Ascending aorta (tissue), 2 donors: Measurements from ENCODE around the gene KANK3. TPM values are rescaled to one million over a fixed set of nuclear protein-coding genes. Genes with fewer than 3 reads are reported as not detected.
A peak's percentile ranks its signal among the peaks of the same experiment; 100 is the strongest.
"Not testable (repeated sequence)": the region's sequence is repeated elsewhere in the genome, so short reads cannot be mapped to it uniquely, and the experiment has no call there.

ENCODE experiments used
- DNase-seq, 2 donors: peaks; one replicate each; pipeline ENCODE4 v3.0.0-alpha.2; 2019; ENCODE audit warnings: low spot score in 2 of 2
- H3K27ac ChIP-seq, 2 donors: fragments of 200-600 bp; sonication (generic); one replicate each; pipeline ENCODE4 v1.5.1; 2016 to 2017; ENCODE audit warnings: mild to moderate bottlenecking in 1 of 2
- H3K27me3 ChIP-seq: fragments of 200-600 bp; sonication (generic); one replicate; pipeline ENCODE4 v1.5.1; 2017
- H3K36me3 ChIP-seq, 2 donors: fragments of 200-600 bp; sonication (generic); one replicate each; pipeline ENCODE4 v1.5.1; 2016
- H3K4me1 ChIP-seq, 2 donors: fragments of 200-600 bp; sonication (generic); one replicate each; pipeline ENCODE4 v1.5.1; 2016 to 2017; ENCODE audit warnings: mild to moderate bottlenecking in 1 of 2
- H3K4me3 ChIP-seq, 2 donors: fragments of 200-600 bp; sonication (generic); one replicate each; pipeline ENCODE4 v1.5.1; 2016 to 2017; ENCODE audit warnings: mild to moderate bottlenecking in 1 of 2
- H3K9me3 ChIP-seq, 2 donors: fragments of 200-600 bp; sonication (generic); one replicate each; pipeline ENCODE4 v1.5.1; 2016
- CTCF ChIP-seq, 3 experiments: fragments of 200-600 bp in 2 of 3; fragments of 450-650 bp in 1 of 3; sonication (generic) in 2 of 3; IDR thresholded peaks; one replicate each; pipeline ENCODE4 v1.5.1; 2016 to 2019; ENCODE audit warnings: antibody characterized with exemption in 3 of 3, mild to moderate bottlenecking in 1 of 3, moderate library complexity in 1 of 3
- intact Hi-C: fragments of 100-400 bp; cut with DNase I; formaldehyde crosslinking; loops from one replicate; pipeline ENCODE4 v1.15.1; 2023
- total RNA-seq: library from RNA; depleted of rRNA; stranded (reverse); fragments of >200 nt; gene quantifications from one replicate; pipeline ENCODE4 v1.1.0, GENCODE V29; 2016

KANK3 gene
- total RNA-seq, 1 donor from 2014 or later, result 47.4 TPM

DNA sequence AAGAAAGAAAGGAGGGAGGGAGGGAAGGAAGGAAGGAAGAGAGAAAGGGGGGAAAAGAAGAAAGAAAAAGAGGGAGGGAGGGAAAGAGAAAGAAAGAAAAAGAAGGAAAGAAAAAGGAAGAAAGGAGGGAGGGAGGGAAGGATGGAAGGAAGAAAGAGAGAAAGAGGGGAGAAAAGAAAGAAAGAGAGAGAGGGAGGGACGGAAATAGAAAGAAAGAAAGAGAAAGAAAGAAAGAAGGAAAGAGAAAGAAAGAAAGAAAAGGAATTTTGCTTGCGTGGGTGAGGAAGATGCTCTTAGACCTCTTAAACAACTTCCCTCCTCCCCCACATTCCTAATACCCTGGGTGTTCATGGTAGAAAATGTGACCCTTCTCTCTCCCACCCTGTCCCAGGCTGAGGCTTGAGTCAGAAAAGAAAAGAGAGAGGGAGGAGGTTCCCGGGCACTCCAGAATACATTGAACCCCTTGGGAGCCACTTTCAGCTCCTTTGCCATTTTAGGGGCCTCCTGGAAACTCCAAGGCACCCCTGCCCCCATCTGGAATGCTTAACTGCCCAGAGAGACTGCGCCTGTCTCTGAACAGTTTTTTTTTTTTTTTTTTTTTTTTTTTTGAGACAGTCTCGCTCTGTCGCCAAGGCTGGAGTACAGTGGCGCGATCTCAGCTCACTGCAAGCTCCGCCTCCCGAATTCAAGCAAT, 9.2 kb upstream of the KANK3 start:
- DNase-seq, result no peak
- intact Hi-C loops, result loop anchor here (10.0 kb wide), 1 partner anchor 233 kb away; no protein-coding TSS in a partner anchor
- Histone ChIP-seq H3K27ac (peak overlapping the region; percentile 34 to 56), H3K4me3 (peak overlapping the region in 1 of 2 donors; percentile 51), H3K27me3 (no peaks in the 10 kb centered on the region), H3K9me3 (no peaks in the 10 kb centered on the region), H3K36me3 (no peaks in the 10 kb centered on the region), H3K4me1 (peaks cover 0 to 20% of the 10 kb centered on the region in 2 donors)
- no peak for TF ChIP-seq CTCF (IDR thresholded peaks at IDR 0.05)

DNA sequence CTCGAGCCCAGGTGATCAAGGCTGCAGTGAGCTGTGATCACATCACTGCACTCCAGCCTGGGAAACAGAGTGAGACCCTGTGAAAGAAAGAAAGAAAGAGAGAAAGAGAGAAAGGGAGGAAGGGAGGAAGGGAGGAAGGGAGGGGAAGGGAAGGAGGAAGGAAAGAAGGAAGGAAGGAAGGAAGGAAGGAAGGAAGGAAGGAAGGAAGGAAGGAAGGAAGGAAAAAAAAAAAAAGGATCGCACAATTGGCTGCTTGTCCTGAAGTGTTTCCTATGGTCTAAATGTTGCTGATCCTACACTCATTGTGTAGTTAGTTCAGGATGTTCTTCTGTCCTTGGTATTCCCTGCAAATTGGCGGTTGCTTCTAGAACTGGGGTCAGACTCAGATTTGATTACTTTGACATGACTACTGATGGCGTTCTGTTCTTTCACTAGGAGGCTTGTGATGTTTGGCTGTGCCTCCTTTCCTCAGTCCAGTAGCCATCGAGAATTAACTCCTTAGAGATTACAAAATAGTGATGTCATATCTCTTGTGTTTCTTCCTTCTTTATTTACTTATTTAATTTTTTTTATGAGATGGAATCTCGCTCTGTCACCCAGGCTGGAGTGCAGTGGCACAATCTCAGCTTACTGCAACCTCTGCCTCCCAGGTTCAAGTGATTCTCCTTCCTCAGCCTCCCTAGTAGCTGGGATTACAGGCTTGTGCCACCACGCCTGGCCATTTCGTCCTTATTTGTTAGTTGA, 6.7 kb upstream of the KANK3 start:
- intact Hi-C loops, result loop anchor here (10.0 kb wide), 1 partner anchor 235 kb away; no protein-coding TSS in a partner anchor
- not testable (repeated sequence) for H3K36me3 ChIP-seq, H3K27me3 ChIP-seq, DNase-seq, H3K27ac ChIP-seq, H3K4me3 ChIP-seq, H3K9me3 ChIP-seq
- peaks cover 0 to 19% of the 10 kb centered on the region in 2 donors for H3K4me1 ChIP-seq

GRCh38 chr19:8343483-8343844, 402 bp upstream of the KANK3 start:
- DNase-seq, result no peak
- peak overlapping the region; percentile 57 to 61 for H3K4me3 ChIP-seq
- H3K27me3 ChIP-seq, result peaks cover 13% of the 10 kb centered on the region
- H3K4me1 ChIP-seq, result peaks cover 0 to 3% of the 10 kb centered on the region in 2 donors
- intact Hi-C loops, result no loop called here
- no peak for TF ChIP-seq CTCF (IDR thresholded peaks at IDR 0.05)
- H3K27ac ChIP-seq, result no peak overlapping the region
- no peaks in the 10 kb centered on the region for H3K36me3 ChIP-seq
- no peaks in the 10 kb centered on the region for H3K9me3 ChIP-seq

DNA sequence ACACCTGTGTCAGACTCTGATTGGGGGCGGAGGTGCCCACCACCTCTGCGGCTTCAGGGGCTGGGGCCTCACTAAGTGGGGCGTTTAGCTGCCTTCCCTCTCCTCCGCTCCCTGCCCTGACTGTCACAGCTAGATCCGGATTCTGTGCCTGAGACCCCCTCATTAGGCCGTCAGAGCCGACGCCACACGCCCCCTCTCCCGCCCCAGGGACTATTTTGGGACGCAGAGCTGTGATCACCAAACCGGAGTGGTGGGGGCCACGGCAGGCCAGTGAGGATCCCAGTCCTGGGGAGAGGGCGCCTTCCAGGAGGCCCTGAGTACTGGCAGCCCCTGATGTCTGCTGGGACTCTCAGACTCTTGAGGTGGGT, 762 bp downstream of the KANK3 start:
- no peak for DNase-seq
- intact Hi-C loops, result no loop called here
- no peaks in the 10 kb centered on the region for H3K9me3 ChIP-seq
- peaks cover 13% of the 10 kb centered on the region for H3K27me3 ChIP-seq
- TF ChIP-seq CTCF (IDR thresholded peaks at IDR 0.05), result no peak
- H3K4me1 ChIP-seq, result peaks cover 0 to 3% of the 10 kb centered on the region in 2 donors
- peak overlapping the region; percentile 57 to 61 for H3K4me3 ChIP-seq
- H3K36me3 ChIP-seq, result no peaks in the 10 kb centered on the region
- peak overlapping the region in 1 of 2 donors; percentile 70 for H3K27ac ChIP-seq

GRCh38 chr19:8341504-8341903, 1.6 kb downstream of the KANK3 start:
- H3K4me1 ChIP-seq, H3K36me3 ChIP-seq, DNase-seq, intact Hi-C loops, H3K9me3 ChIP-seq, H3K4me3 ChIP-seq, H3K27ac ChIP-seq: not testable (repeated sequence)
- peaks cover 13% of the 10 kb centered on the region for H3K27me3 ChIP-seq

- no peak for TF ChIP-seq CTCF (IDR thresholded peaks at IDR 0.05)
- peaks cover 0 to 3% of the 10 kb centered on the region in 2 donors for H3K4me1 ChIP-seq
- no peak overlapping the region for H3K27ac ChIP-seq
- DNase-seq, result no peak
- no peaks in the 10 kb centered on the region for H3K36me3 ChIP-seq
- intact Hi-C loops, result no loop called here
- H3K4me3 ChIP-seq, result no peak overlapping the region
- H3K27me3 ChIP-seq, result peaks cover 15% of the 10 kb centered on the region
- H3K9me3 ChIP-seq, result no peaks in the 10 kb centered on the region
Observed at GRCh38 chr19:8340341-8341096, 2.5 kb downstream of the KANK3 start.
